Measurements from ENCODE around the gene MAP3K14.
"Not testable (repeated sequence)": the region's sequence is repeated elsewhere in the genome, so short reads cannot be mapped to it uniquely, and the experiment has no call there.

MAP3K14 gene

GRCh38 chr17:45264430-45264829 is 52.4 kb downstream of the MAP3K14 start:
- Histone ChIP-seq H3K9ac (ENCODE audit: low read length) (no peak overlapping the region), H3K9me3 (ENCODE audit: control insufficient read depth, low read length) (no peaks in the 10 kb centered on the region), H3K27me3 (ENCODE audit: control insufficient read depth, insufficient read depth, low read length) (no peaks in the 10 kb centered on the region), H3K4me3 (ENCODE audit: low read length) (no peak overlapping the region), H3K4me1 (ENCODE audit: control insufficient read depth, insufficient read depth, low read length) (peaks cover 23% of the 10 kb centered on the region), H3K36me3 (ENCODE audit: control insufficient read depth, insufficient read depth, low read length) (peaks cover 34% of the 10 kb centered on the region)

- no peaks in the 10 kb centered on the region for H3K9me3 ChIP-seq (ENCODE audit: control insufficient read depth, low read length)
- no peaks in the 10 kb centered on the region for H3K27me3 ChIP-seq (ENCODE audit: control insufficient read depth, insufficient read depth, low read length)
- H3K9ac ChIP-seq (ENCODE audit: low read length) = no peak overlapping the region
- peaks cover 32% of the 10 kb centered on the region for H3K36me3 ChIP-seq (ENCODE audit: control insufficient read depth, insufficient read depth, low read length)
- H3K4me3 ChIP-seq (ENCODE audit: low read length) = no peak overlapping the region
- H3K4me1 ChIP-seq (ENCODE audit: control insufficient read depth, insufficient read depth, low read length) = peaks cover 23% of the 10 kb centered on the region
Observed at GRCh38 chr17:45263477-45263860, 53.4 kb downstream of the MAP3K14 start.

- Histone ChIP-seq H3K9me3 (ENCODE audit: control insufficient read depth, low read length) (no peaks in the 10 kb centered on the region), H3K4me3 (ENCODE audit: low read length) (peak overlapping the region; percentile 51), H3K36me3 (ENCODE audit: control insufficient read depth, insufficient read depth, low read length) (peaks cover 29% of the 10 kb centered on the region), H3K4me1 (ENCODE audit: control insufficient read depth, insufficient read depth, low read length) (peaks cover 23% of the 10 kb centered on the region), H3K27me3 (ENCODE audit: control insufficient read depth, insufficient read depth, low read length) (no peaks in the 10 kb centered on the region), H3K9ac (ENCODE audit: low read length) (peak overlapping the region; percentile 68)
Observed at GRCh38 chr17:45262516-45263476, 54.0 kb downstream of the MAP3K14 start.

DNA sequence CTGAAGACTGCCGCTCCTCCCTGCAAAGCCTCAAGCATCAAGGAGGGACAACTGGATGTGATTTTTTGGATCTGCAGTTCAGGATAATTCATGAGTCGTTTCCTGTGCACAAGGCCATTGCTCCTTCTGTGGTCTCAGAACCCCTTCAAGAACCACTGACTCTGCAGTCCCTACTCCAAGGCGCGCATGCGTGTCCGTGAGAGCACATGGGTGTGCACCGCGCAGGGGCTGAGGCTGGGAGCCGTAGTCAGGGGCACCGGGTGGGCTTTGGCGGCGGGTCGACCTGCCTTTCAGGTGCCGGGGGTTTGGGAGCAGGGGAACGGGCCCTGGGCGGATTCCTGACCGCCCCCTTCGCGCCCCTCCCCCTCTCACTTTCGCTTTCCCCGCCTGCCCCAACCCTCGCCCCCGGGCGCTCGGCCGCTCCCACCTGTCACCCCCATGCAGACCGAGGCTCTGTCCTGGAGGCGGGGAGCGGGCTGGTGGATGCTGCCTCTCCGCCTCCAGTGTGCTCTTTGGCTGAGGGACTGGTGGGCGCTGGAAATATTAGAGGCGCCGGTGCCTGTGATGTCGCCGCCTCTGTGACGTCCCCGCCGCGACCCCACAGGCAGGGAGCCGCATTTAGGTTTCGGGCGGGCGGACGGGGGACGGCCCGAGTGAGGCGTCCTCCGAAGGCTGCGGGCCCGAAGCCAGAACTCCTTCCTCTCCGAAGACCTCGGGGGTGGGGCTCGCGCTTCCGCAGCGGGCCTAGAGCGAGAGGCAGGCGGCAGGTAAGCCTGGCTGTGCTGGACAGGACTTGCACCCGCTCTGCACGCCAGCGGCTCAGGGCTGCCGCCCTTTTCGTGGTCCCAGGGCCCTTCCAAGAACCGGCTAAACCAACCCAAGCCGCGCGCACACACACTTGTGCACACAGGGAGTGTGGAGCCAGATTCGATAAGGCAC is 55.0 kb downstream of the MAP3K14 start, which contains the start of gene SPATA32:
Gene SPATA32 (minus strand): TSS at position 518 of the 939 bp plus-strand sequence. CDS start 78 bp downstream, at position 440.
- Histone ChIP-seq H3K4me3 (ENCODE audit: low read length) (peak within 1 kb of the TSS; percentile 51), H3K9me3 (ENCODE audit: control insufficient read depth, low read length) (no peaks in the 10 kb centered on the region), H3K9ac (ENCODE audit: low read length) (peak within 1 kb of the TSS; percentile 68), H3K36me3 (ENCODE audit: control insufficient read depth, insufficient read depth, low read length) (peaks cover 20% of the 10 kb centered on the region), H3K4me1 (ENCODE audit: control insufficient read depth, insufficient read depth, low read length) (peaks cover 23% of the 10 kb centered on the region), H3K27me3 (ENCODE audit: control insufficient read depth, insufficient read depth, low read length) (no peaks in the 10 kb centered on the region)

GRCh38 chr17:45260204-45260783 is 56.5 kb downstream of the MAP3K14 start:
- Histone ChIP-seq H3K9ac (ENCODE audit: low read length) (no peak overlapping the region), H3K36me3 (ENCODE audit: control insufficient read depth, insufficient read depth, low read length) (peaks cover 12% of the 10 kb centered on the region), H3K4me3 (ENCODE audit: low read length) (no peak overlapping the region), H3K27me3 (ENCODE audit: control insufficient read depth, insufficient read depth, low read length) (no peaks in the 10 kb centered on the region), H3K4me1 (ENCODE audit: control insufficient read depth, insufficient read depth, low read length) (peaks cover 21% of the 10 kb centered on the region), H3K9me3 (ENCODE audit: control insufficient read depth, low read length) (no peaks in the 10 kb centered on the region)

- Histone ChIP-seq H3K9me3 (ENCODE audit: control insufficient read depth, low read length) (no peaks in the 10 kb centered on the region), H3K36me3 (ENCODE audit: control insufficient read depth, insufficient read depth, low read length) (peaks cover 3% of the 10 kb centered on the region), H3K4me1 (ENCODE audit: control insufficient read depth, insufficient read depth, low read length) (peaks cover 21% of the 10 kb centered on the region), H3K9ac (ENCODE audit: low read length) (no peak overlapping the region), H3K4me3 (ENCODE audit: low read length) (no peak overlapping the region), H3K27me3 (ENCODE audit: control insufficient read depth, insufficient read depth, low read length) (no peaks in the 10 kb centered on the region)
Observed at GRCh38 chr17:45258981-45259380, 57.8 kb downstream of the MAP3K14 start.

DNA sequence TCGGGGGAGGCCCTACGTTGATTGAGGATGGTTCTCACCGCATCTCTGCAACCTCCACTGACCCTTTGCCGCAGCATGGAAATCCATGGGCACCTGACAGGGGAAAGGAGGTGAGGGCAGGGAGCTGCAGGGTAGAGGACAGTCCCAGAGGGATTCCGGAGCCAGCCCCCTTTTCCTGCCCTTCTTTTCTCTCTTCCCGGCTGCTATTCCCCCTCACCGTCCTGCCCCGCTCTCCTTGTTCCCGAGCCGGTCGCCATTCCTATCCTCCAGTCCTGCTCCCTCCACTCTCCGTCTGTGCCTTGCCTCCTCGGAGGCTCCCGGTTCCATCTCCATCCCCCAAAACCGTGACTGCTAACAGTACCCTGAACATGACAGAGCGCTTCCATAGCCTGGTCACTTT is 59.7 kb downstream of the MAP3K14 start:
- Histone ChIP-seq H3K4me3 (ENCODE audit: low read length) (no peak overlapping the region), H3K9me3 (ENCODE audit: control insufficient read depth, low read length) (no peaks in the 10 kb centered on the region), H3K27me3 (ENCODE audit: control insufficient read depth, insufficient read depth, low read length) (no peaks in the 10 kb centered on the region), H3K9ac (ENCODE audit: low read length) (no peak overlapping the region), H3K36me3 (ENCODE audit: control insufficient read depth, insufficient read depth, low read length) (no peaks in the 10 kb centered on the region), H3K4me1 (ENCODE audit: control insufficient read depth, insufficient read depth, low read length) (peaks cover 19% of the 10 kb centered on the region)

- no peaks in the 10 kb centered on the region for H3K9me3 ChIP-seq (ENCODE audit: control insufficient read depth, low read length)
- no peaks in the 10 kb centered on the region for H3K36me3 ChIP-seq (ENCODE audit: control insufficient read depth, insufficient read depth, low read length)
- peaks cover 19% of the 10 kb centered on the region for H3K4me1 ChIP-seq (ENCODE audit: control insufficient read depth, insufficient read depth, low read length)
- H3K9ac ChIP-seq (ENCODE audit: low read length) = no peak overlapping the region
- H3K4me3 ChIP-seq (ENCODE audit: low read length) = no peak overlapping the region
- no peaks in the 10 kb centered on the region for H3K27me3 ChIP-seq (ENCODE audit: control insufficient read depth, insufficient read depth, low read length)
Observed at GRCh38 chr17:45256114-45256966, 60.5 kb downstream of the MAP3K14 start.

DNA sequence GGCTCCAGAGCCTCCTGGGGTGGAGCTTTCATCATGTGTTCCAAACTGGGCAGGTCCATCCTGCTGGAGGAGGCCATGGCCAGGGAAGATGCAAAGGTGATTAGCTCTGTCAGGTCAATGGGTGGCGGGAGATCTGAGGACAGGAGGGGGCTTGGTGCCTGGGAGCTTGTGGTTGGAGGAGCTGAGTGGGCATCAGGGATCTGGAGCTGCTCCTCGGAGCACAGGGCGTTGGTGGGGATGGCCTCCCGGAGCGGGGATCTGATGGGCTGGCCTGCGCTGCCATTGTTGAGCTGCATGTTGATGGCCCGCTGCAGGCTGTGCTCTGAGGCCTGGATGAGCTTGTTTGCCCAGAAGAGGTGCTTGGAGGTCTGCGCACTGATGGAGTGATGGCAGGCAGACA is 61.5 kb downstream of the MAP3K14 start:
- Histone ChIP-seq H3K36me3 (ENCODE audit: control insufficient read depth, insufficient read depth, low read length) (no peaks in the 10 kb centered on the region), H3K9me3 (ENCODE audit: control insufficient read depth, low read length) (no peaks in the 10 kb centered on the region), H3K4me3 (ENCODE audit: low read length) (no peak overlapping the region), H3K9ac (ENCODE audit: low read length) (no peak overlapping the region), H3K27me3 (ENCODE audit: control insufficient read depth, insufficient read depth, low read length) (no peaks in the 10 kb centered on the region), H3K4me1 (ENCODE audit: control insufficient read depth, insufficient read depth, low read length) (peaks cover 15% of the 10 kb centered on the region)

GRCh38 chr17:45253879-45254278 is 62.9 kb downstream of the MAP3K14 start:
- Histone ChIP-seq H3K4me3 (ENCODE audit: low read length) (no peak overlapping the region), H3K9me3 (ENCODE audit: control insufficient read depth, low read length) (no peaks in the 10 kb centered on the region), H3K27me3 (ENCODE audit: control insufficient read depth, insufficient read depth, low read length) (no peaks in the 10 kb centered on the region), H3K9ac (ENCODE audit: low read length) (no peak overlapping the region), H3K36me3 (ENCODE audit: control insufficient read depth, insufficient read depth, low read length) (no peaks in the 10 kb centered on the region), H3K4me1 (ENCODE audit: control insufficient read depth, insufficient read depth, low read length) (peaks cover 15% of the 10 kb centered on the region)

DNA sequence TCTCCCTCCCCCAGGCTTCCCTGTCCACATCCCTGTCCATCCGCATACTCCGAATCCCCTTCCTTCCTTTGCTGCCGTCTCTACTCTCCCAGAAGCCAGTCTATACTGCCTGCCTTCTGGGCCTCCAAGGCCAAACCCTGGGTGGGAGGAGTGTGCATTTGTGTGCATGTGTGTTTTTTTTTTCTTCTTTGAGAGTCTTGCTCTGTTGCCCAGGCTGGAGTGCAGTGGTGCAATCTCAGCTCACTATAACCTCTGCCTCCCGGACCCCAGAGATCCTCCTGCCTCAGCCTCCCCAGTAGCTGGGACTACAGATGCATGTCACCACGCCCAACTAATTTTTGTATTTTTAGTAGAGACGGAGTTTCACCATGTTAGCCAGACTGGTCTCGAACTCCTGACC is 63.6 kb downstream of the MAP3K14 start:
- not testable (repeated sequence) for H3K9ac ChIP-seq (ENCODE audit: low read length); H3K27me3 ChIP-seq (ENCODE audit: control insufficient read depth, insufficient read depth, low read length); H3K4me3 ChIP-seq (ENCODE audit: low read length); H3K9me3 ChIP-seq (ENCODE audit: control insufficient read depth, low read length); H3K36me3 ChIP-seq (ENCODE audit: control insufficient read depth, insufficient read depth, low read length)
- H3K4me1 ChIP-seq (ENCODE audit: control insufficient read depth, insufficient read depth, low read length) = peaks cover 22% of the 10 kb centered on the region

Measured in mucosa of stomach (tissue), 1 donor.